Neural progenitor cell (in vitro differentiated cells): ENCODE data around the gene TCOF1. TPM values are rescaled to one million over a fixed set of nuclear protein-coding genes. Genes with fewer than 3 reads are reported as not detected.

ENCODE experiments used
- DNase-seq: peaks from one replicate; pipeline ENCODE4 v3.0.0-alpha.2; 2016; ENCODE audit warnings: low spot score
- H2AFZ ChIP-seq: fragments of 200-600 bp; sonication (generic); replicated peaks from 2 replicates; pipeline ENCODE4 v1.6.1; 2016; ENCODE audit warnings: antibody characterized with exemption
- H3F3A ChIP-seq: fragments of 200-600 bp; sonication (generic); 2 replicates; pipeline ENCODE4 v1.6.1; 2016; ENCODE audit warnings: antibody characterized with exemption, low read depth
- H3K27ac ChIP-seq: fragments of 200-600 bp; sonication (generic); 2 replicates; pipeline ENCODE4 v1.5.1; 2016; ENCODE audit warnings: mild to moderate bottlenecking
- H3K27me3 ChIP-seq: fragments of 200-600 bp; sonication (generic); 2 replicates; pipeline ENCODE4 v1.6.1; 2016; ENCODE audit warnings: mild to moderate bottlenecking, moderate library complexity
- H3K36me3 ChIP-seq: fragments of 200-600 bp; sonication (generic); 2 replicates; pipeline ENCODE4 v1.5.1; 2016
- H3K4me1 ChIP-seq: fragments of 200-600 bp; sonication (generic); 2 replicates; pipeline ENCODE4 v1.6.1; 2016; ENCODE audit warnings: mixed run types
- H3K4me2 ChIP-seq: fragments of 200-600 bp; sonication (generic); 2 replicates; pipeline ENCODE4 v1.6.1; 2016
- H3K4me3 ChIP-seq: fragments of 200-600 bp; sonication (generic); 2 replicates; pipeline ENCODE4 v1.5.1; 2016
- H3K79me2 ChIP-seq: fragments of 200-600 bp; sonication (generic); 2 replicates; pipeline ENCODE4 v1.6.1; 2016; ENCODE audit warnings: low read depth
- H3K9ac ChIP-seq: fragments of 200-600 bp; sonication (generic); 2 replicates; pipeline ENCODE4 v1.6.1; 2016
- H3K9me3 ChIP-seq: fragments of 200-600 bp; sonication (generic); 2 replicates; pipeline ENCODE4 v1.5.1; 2016; ENCODE audit warnings: low read depth
- H4K20me1 ChIP-seq: fragments of 200-600 bp; sonication (generic); 2 replicates; pipeline ENCODE4 v1.6.1; 2016; ENCODE audit warnings: low read depth
- H3K27ac Mint-ChIP-seq: 3 replicates; pipeline ENCODE4 v1.8.0; 2021; ENCODE audit warnings: mixed read lengths
- H3K27me3 Mint-ChIP-seq: 2 replicates; pipeline ENCODE4 v1.8.0; 2022; ENCODE audit warnings: low read depth, mild to moderate bottlenecking, inconsistent platforms, moderate library complexity, mixed read lengths; ENCODE audit not compliant: insufficient read depth
- H3K36me3 Mint-ChIP-seq: 3 replicates; pipeline ENCODE4 v1.8.0; 2021; ENCODE audit warnings: mixed read lengths
- H3K4me1 Mint-ChIP-seq: 3 replicates; pipeline ENCODE4 v1.8.0; 2021; ENCODE audit warnings: mixed read lengths
- H3K4me3 Mint-ChIP-seq: 3 replicates; pipeline ENCODE4 v1.8.0; 2021; ENCODE audit warnings: mild to moderate bottlenecking, moderate library complexity, mixed read lengths
- H3K9me3 Mint-ChIP-seq: 3 replicates; pipeline ENCODE4 v1.8.0; 2020; ENCODE audit warnings: mixed read lengths
- EZH2 ChIP-seq: fragments of 200-600 bp; sonication (generic); IDR thresholded peaks from 2 replicates; pipeline ENCODE4 v1.6.1; 2017; ENCODE audit warnings: antibody characterized with exemption, mild to moderate bottlenecking, moderate library complexity
- EZH2phosphoT487 ChIP-seq: fragments of 200-600 bp; sonication (generic); IDR thresholded peaks from 2 replicates; pipeline ENCODE4 v1.6.1; 2017; ENCODE audit warnings: antibody characterized with exemption
- total RNA-seq: library from RNA; depleted of rRNA; stranded (reverse); fragments of >200 nt; gene quantifications from 2 replicates; pipeline ENCODE4 v1.2.3, GENCODE V29; 2015; ENCODE audit warnings: low replicate concordance
- TF ChIP-seq, protein P1 (sequence below): fragments of 200-600 bp; sonication (generic); IDR thresholded peaks from 2 replicates; pipeline ENCODE4 v1.5.1; 2017; ENCODE audit warnings: antibody characterized with exemption, mild to moderate bottlenecking

Gene TCOF1
- total RNA-seq, 1 donor from 2014 or later, result 37.9 TPM

DNA sequence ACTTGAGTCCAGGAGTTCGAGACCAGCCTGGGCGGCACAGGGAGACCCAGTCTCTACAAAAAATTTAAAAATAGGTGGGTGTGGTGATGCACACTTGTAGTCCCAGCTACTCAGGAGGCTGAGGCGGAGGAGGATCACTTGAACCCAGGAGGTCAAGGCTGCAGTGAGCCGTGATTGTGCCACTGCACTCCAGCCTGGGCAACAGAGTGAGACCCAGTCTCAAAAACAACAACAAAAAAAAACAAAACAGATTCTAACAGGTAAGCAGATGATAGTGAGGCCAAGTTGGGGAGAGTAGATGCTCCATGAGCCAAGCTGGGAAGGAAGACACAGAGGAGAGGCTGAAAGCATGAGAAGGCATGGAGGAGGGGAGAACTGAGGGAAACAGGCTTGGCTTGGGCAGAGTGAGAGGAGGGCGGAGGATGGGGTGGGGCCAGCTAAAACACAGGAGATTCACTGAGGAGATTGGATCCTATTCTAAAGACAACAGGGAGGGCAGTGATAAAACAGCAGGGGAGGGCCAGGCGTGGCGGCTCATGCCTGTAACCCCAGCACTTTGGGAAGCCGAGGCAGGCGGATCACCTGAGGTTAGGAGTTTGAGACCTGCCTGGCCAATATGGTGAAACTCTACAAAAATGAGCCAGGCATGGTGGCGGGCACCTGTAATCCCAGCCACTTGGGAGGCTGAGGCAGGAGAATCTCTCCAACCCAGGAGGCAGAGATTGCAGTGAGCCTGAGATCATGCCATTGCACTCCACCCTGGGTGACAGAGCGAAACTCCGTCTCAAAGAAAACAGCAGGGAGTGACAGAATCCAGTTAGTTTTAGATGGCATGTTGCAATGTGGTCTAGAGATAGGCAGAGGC, 83.7 kb downstream of the TCOF1 start:
- Histone ChIP-seq H3K4me1 (no peaks in the 10 kb centered on the region), H2AFZ (no peak overlapping the region), H3K27ac (peak overlapping the region; percentile 70), H3K27me3 (no peaks in the 10 kb centered on the region), H4K20me1 (peaks cover 44% of the 10 kb centered on the region), H3K36me3 (peaks cover 4% of the 10 kb centered on the region), H3K4me3 (no peak overlapping the region), H3F3A (peaks cover 61% of the 10 kb centered on the region), H3K9ac (no peak overlapping the region), H3K9me3 (no peaks in the 10 kb centered on the region), H3K4me2 (no peak overlapping the region), H3K79me2 (peaks cover 12% of the 10 kb centered on the region)
- H3K27me3 Mint-ChIP-seq, result peaks cover 6% of the 10 kb centered on the region
- H3K4me1 Mint-ChIP-seq, result peaks cover 3% of the 10 kb centered on the region
- DNase-seq, result no peak
- no peak overlapping the region for H3K4me3 Mint-ChIP-seq
- peak overlapping the region; percentile 24 for H3K27ac Mint-ChIP-seq
- TF ChIP-seq EZH2phosphoT487 (no peak), EZH2 (no peak)
- TF ChIP-seq, protein P1, sequence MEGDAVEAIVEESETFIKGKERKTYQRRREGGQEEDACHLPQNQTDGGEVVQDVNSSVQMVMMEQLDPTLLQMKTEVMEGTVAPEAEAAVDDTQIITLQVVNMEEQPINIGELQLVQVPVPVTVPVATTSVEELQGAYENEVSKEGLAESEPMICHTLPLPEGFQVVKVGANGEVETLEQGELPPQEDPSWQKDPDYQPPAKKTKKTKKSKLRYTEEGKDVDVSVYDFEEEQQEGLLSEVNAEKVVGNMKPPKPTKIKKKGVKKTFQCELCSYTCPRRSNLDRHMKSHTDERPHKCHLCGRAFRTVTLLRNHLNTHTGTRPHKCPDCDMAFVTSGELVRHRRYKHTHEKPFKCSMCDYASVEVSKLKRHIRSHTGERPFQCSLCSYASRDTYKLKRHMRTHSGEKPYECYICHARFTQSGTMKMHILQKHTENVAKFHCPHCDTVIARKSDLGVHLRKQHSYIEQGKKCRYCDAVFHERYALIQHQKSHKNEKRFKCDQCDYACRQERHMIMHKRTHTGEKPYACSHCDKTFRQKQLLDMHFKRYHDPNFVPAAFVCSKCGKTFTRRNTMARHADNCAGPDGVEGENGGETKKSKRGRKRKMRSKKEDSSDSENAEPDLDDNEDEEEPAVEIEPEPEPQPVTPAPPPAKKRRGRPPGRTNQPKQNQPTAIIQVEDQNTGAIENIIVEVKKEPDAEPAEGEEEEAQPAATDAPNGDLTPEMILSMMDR, result no peak
- H3K9me3 Mint-ChIP-seq, result no peaks in the 10 kb centered on the region
- H3K36me3 Mint-ChIP-seq, result peaks cover 20% of the 10 kb centered on the region

DNA sequence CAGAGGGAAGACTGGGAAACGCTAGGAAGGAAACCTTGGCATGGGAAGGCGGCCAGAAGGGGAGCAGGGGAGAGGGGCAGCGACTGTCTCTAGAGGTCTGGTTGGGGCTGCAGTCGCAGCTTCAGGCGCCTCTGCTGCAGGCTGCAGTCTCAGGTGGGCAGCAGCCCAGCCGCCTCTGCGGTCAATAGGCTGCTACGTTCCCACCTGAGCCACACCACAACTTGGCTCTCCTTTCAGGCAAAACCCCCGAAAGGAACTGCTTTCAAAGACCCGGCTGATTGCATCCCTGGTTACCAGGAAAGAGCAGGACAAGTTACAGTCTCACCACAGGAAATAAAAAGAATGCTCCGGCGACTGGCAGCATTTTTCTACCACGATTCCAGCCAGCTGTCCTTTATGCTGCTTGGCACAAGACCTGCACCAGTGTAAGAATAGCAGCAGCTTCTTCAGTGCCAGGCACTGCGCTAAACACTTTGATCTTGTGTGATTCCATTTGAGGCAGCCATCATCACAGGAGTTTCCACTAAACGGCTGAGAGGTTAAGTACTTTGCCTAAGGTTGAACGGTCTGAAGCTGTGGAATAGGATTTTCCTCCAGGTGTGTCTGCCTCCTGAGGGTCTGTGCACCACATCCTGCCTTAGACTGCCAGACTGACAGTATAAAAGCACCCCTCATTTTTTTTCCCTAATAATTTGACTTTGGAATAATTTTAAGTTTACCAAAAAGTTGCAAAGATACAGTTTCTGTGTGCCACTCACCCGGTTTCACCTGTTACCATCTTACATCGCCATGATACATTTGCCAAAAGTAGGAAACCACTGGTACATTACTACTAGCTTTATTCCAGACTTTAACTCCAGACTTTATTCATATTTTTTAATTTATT, 84.6 kb downstream of the TCOF1 start:
- no peak overlapping the region for H3K4me2 ChIP-seq
- no peak overlapping the region for H3K4me3 ChIP-seq
- H3K4me1 ChIP-seq, result no peaks in the 10 kb centered on the region
- no peaks in the 10 kb centered on the region for H3K9me3 ChIP-seq
- H3K9me3 Mint-ChIP-seq, result no peaks in the 10 kb centered on the region
- no peak overlapping the region for H3K9ac ChIP-seq
- TF ChIP-seq, protein P1, result no peak
- TF ChIP-seq EZH2phosphoT487, result no peak
- TF ChIP-seq EZH2, result no peak
- peaks cover 6% of the 10 kb centered on the region for H3K27me3 Mint-ChIP-seq
- peaks cover 21% of the 10 kb centered on the region for H3K79me2 ChIP-seq
- H3F3A ChIP-seq, result peaks cover 70% of the 10 kb centered on the region
- H3K27ac ChIP-seq, result peak overlapping the region; percentile 70
- peaks cover 8% of the 10 kb centered on the region for H3K36me3 ChIP-seq
- DNase-seq, result no peak
- H3K4me3 Mint-ChIP-seq, result no peak overlapping the region
- H3K27me3 ChIP-seq, result no peaks in the 10 kb centered on the region
- H3K4me1 Mint-ChIP-seq, result no peaks in the 10 kb centered on the region
- H2AFZ ChIP-seq, result no peak overlapping the region
- H3K36me3 Mint-ChIP-seq, result peaks cover 29% of the 10 kb centered on the region
- peaks cover 52% of the 10 kb centered on the region for H4K20me1 ChIP-seq
- H3K27ac Mint-ChIP-seq, result peak overlapping the region; percentile 24

DNA sequence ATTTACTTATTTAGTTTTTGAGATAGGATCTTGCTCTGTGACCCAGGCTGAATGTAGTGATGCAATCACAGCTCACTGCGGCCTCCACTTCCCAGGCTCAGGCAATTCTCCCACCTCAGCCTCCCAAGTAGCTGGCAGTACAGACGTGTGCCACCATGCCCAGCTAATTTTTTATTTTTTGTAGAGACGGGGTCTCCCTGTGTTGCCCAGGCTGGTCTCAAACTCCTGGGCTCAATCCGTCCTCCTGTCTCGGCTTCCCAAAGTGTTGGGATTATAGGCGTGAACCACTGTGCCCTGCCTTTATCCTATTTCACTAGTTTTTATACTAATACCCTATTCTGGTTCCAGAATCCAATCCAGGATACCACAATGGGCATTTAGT, 85.2 kb downstream of the TCOF1 start:
- no peak overlapping the region for H3K27ac Mint-ChIP-seq
- peaks cover 59% of the 10 kb centered on the region for H4K20me1 ChIP-seq

More for the DNA sequence above, 85.2 kb downstream of the TCOF1 start:
- Histone ChIP-seq H3K4me1 (peaks cover 2% of the 10 kb centered on the region), H2AFZ (no peak overlapping the region), H3K9ac (no peak overlapping the region), H3K9me3 (no peaks in the 10 kb centered on the region), H3F3A (peaks cover 76% of the 10 kb centered on the region), H3K36me3 (peaks cover 8% of the 10 kb centered on the region), H3K27ac (no peak overlapping the region), H3K4me3 (no peak overlapping the region), H3K79me2 (peaks cover 27% of the 10 kb centered on the region), H3K4me2 (no peak overlapping the region), H3K27me3 (no peaks in the 10 kb centered on the region)
- H3K4me3 Mint-ChIP-seq, result no peak overlapping the region
- no peak for DNase-seq
- peaks cover 32% of the 10 kb centered on the region for H3K36me3 Mint-ChIP-seq
- TF ChIP-seq, protein P1, result no peak
- no peak for TF ChIP-seq EZH2
- TF ChIP-seq EZH2phosphoT487, result no peak
- no peaks in the 10 kb centered on the region for H3K9me3 Mint-ChIP-seq
- H3K27me3 Mint-ChIP-seq, result peaks cover 4% of the 10 kb centered on the region
- peaks cover 1% of the 10 kb centered on the region for H3K4me1 Mint-ChIP-seq
